Hepatic stellate cell (primary cell): ENCODE measurements around the gene CROT.

Experiments
- DNase-seq: peaks from one replicate; pipeline ENCODE4 v3.0.0; 2011; ENCODE audit warnings: low spot score

CROT gene

DNA sequence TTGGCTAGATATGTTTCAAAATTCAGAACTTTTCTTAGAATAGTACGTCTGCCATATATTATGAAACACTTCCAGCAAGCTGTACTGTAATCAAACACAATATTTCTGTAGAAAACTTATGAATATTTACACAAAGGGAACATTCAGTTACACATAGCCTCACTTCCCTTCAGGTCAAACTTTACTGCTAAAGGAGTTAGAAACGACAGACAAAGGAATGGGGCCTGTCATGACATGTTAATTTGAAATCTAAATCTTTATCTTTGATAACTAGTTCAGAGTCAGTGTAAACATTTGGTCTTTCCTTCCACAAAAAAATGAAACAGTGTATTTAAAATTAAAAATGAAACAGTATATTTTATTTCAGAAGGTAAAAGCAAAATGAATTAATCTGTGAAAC lies 1.0 kb upstream of the CROT start:
- no peak for DNase-seq

DNA sequence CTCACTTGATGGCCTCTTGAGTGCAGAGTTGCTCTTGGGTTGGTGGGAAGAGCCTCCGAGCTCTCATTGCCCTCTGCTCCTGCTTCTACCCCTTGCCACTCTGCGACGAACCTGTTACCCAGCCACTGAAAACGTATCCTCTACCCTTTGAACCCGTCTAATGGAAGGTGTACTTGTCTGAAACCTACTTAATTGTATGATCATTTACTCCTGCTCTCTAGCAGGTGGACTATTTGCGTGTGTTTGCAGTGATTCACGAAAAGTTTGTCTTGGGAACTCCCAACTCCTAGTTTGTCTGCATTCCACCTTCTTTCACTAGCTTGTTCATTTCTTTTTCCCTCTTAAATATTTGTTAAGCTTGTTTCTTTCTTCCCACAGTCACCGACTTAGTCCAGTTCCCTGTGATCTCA lies 503 bp downstream of the CROT start:
- peak; percentile 2 for DNase-seq

DNA sequence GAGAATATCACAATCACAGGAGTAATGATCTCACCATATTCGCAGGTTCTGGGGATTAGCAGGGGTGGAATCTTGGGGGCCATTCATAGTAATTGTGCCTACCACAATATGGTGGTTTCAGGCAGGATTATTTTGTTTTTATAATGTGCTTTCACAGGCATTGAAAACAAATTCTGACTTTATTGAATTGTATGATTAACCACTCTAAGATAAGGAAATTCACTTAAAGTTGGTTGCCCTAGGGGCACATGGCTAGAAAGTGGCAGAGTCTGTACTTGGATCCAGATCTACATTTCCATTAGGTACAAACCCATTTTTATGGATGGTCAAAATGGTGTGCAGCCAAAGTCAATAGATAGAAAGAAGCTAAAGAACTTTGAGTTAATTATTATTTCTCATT lies 1.7 kb downstream of the CROT start:
- no peak for DNase-seq

DNA sequence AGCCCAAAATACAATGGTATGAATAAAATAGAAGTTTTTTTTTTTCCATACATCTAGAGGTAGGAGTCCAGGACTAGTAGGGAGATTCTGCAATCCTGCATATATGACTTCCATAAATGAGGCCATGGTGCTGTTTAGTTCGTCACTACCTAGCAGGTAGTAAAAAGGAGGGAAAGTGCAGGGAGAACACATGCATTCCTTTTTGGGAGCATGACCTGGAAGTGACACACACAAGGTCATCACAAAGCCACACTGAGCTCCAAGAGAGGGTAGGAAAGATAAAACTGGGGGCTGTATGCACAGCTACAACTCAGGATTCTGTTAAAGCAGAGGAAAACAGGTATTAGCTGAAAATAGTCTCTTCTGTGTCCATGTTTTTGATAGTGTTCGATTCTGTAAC lies 2.2 kb downstream of the CROT start:
- no peak for DNase-seq

DNA sequence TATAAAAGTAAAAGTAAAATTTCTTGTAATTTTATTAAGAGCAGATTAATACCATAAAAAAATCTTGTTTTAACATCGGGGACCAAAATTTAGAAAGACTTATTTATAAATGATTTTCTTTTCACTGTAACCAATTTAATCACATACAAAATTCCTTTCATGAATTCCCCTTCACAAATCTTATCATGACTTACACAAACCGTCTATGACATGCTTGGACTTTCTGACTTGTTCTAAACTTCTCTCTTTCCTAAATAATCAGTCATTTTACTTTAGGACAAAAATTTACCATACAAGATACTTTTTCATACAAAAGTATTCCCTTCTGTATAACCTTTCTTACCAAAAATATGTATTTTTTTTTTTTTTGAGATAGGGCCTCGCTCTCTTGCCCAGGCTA lies 9.3 kb downstream of the CROT start:
- DNase-seq, result no peak

DNA sequence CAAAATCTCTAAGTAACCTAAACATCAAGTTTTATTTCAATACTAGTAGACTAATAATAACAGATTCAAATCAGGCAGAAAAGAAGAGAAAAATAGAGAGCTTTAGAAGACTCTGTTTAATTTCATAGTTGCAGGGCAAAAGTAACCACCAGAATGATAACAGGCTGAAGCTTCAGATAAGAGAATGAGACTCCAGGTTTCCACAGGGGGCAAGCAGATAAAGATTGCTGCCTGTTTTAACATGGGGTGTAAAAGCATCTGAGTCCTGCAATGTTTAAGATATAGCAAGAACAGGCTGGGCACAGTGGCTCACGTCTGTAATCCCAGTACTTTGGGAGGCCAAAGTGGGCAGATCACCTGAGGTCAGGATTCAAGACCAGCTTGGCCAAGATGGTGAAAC lies 11.0 kb downstream of the CROT start:
- no peak for DNase-seq

DNA sequence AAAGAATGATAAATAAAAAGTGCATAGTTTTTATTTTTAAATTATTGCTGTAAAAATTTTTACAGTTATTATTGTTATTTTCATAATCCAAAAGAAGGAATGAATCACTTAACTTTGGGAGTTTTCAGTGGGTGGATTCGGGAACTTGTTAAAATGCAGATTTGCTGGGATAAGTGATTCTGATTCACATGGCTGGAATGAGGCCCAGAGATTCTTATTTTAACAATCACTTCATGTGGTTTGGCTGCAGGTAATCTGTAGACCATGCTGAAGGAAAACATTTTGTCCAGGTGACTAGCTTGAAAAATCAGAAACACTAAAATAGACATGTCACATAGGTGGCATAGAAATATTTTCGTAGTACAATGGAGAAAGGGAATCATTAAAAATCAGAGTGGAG lies 13.9 kb downstream of the CROT start:
- DNase-seq, result no peak

DNA sequence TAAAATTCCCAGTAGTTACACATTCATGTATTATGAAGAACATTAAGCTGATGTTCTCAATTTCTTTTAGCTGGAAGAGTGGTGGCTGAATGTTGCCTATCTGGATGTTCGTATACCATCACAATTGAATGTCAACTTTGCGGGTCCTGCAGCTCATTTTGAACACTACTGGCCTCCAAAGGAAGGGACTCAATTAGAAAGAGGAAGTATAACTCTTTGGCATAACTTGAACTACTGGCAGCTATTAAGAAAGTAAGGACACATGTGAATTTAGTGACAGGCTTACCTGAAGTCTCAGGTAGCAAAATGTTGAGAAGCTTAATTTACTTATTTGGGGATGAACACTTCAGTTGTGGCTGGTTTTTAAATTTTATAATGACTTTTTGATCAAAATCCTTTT lies 15.9 kb downstream of the CROT start:
- DNase-seq, result no peak

DNA sequence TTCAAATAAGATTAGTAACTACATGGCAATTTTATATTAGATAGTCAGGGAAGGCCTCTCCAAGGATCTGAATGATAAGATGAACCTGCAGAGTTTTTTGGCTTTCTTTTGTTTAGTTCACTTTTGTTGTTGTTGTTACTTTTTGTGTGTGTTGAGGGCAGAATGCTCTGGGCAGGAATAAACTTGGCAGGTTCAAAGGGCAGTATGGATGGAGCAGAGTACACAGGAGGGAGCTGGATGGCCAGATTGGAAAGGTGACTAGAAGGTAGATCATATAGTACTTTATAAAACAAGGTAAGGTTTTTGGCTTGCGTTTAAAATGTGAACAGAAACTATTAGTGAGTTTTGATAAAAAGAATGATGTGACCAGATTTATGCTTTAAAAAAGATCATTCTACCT lies 17.9 kb downstream of the CROT start:
- no peak for DNase-seq

DNA sequence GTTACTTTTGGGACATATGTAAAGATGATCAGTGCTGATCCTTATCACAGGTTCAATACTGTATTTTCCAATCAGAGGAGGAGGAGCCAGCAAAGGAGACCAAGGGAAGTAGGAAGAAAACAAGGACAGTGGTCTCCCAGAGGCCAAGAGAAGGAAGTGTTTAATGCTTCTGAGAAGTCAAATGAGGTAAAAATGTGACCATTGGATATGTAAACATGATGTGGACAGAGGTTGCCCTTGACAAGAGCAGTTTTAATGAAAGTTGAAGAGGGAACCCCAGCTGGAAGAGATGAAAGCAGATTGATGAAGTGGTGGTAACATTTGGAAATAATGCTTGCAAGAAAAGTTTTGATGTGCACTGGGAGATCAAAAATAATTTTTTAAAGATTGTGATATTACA lies 18.8 kb downstream of the CROT start:
- DNase-seq, result no peak

DNA sequence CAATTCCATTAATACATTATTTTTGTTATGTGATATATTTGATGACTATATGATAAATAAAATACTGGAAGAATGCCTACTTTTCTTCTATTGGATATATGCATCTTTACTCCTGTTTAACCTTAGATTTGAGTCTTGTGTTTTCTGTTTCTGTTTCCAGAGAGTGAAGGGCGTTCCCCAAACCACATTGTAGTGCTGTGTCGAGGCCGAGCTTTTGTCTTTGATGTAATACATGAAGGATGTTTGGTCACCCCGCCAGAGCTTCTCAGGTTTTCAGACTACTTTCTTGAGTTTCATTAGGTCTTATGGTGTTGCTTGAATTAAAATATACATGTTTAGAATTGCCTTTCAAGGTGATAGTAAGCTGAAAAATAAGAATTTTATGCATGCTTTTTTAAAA lies 23.8 kb downstream of the CROT start:
- DNase-seq, result no peak

DNA sequence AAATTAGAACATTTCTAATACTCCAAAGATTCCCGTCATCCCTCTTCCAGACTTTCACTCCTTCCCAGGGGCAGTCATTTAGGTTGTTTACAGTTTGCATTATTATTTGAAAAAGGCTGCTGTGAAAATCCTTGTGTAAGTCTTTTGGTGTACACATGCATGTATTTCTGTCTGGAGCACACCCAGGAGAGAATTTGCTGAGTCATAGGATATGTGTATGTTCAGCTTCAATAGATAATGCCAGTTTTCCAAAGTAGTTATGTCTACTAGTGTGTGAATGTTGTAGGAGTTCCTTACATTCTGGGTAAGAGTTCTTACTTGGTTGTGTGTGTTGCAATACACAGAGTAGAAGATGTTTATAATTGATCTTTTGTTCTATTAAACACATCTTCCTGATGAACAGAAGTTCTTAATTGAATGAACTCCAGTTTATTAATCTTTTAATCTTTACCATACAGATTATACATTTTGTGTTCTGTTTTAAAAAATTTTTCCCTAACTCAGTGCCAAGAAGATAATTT lies 25.3 kb downstream of the CROT start:
- no peak for DNase-seq

DNA sequence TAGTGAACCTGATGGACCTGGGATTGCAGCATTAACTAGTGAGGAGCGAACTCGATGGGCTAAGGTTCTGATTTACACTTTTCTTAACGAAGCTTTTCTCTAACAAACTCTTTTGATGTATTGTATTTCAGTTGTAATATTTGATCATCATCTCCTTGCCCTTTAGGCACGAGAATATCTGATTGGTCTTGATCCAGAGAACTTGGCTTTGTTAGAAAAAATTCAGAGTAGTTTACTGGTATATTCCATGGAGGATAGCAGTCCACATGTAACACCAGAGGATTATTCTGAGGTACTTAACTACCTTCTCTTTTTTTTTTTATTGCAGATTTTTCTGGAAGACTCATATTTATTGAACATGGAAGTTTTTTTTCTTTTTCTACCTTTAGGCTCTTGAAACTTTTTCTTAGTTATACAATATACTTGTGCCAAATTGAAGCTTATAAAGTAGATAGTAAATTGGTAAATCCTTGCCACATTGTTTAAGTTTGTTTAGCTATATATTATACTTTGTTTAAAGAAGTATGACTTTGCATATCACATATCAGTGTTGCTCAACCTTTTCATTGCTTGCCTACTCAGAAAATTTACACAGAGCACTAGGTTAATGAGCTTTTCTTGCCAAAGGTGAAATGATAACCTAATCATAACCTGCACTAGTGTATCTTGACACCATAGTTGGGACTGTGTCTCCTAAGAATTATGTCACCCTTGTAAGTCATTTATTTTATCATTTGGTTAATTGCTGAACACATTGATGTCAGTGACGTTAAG lies 30.4 kb downstream of the CROT start:
- DNase-seq, result no peak

DNA sequence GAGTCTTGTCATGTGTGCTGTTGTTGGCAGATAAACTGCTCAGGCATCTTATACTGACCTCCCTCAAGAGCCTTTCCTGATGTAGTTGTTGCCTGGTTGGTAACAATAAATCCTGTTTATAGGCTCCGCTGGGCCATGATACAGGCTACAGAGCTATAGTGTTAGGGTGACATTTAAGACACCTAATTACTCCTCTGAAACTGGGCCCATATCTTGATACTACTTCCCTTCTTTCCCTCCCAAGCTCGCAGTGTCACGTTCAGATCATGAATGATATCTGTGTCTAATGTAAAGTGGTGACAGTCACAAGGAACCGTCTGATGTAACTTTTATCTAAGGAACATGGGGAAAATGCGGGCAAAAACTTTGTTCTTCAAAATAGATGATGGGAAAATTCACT lies 35.4 kb downstream of the CROT start:
- DNase-seq, result no peak

DNA sequence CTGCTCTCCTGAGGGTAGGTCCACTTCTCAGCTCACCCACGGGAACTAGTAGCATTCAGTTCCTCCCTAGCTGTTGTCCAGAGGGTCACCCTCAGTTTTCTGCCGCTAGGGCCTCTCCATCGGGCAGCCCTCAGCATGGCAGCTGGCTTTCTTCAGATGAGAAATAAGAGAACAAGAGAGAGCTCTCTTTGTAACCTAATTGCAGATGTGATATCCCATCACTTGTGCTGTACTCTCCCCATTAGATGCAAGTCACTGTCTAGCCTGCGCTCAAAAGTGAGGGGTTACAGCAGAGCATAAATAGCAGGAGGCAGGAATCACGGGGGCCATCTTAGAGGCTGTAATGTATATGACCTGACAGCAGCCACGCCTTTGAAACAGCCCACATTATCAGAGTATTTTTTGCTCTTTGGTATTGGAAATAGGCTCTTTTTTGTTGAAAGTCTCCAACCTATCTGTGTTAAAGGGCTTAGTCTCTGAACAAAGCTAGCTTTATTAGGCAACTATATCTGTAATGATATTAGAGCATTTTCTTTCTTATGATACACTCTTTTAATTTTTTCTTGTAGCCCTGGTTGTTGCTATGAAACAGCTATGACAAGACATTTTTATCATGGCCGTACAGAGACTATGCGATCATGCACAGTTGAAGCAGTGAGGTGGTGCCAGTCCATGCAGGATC lies 45.7 kb downstream of the CROT start:
- no peak for DNase-seq

DNA sequence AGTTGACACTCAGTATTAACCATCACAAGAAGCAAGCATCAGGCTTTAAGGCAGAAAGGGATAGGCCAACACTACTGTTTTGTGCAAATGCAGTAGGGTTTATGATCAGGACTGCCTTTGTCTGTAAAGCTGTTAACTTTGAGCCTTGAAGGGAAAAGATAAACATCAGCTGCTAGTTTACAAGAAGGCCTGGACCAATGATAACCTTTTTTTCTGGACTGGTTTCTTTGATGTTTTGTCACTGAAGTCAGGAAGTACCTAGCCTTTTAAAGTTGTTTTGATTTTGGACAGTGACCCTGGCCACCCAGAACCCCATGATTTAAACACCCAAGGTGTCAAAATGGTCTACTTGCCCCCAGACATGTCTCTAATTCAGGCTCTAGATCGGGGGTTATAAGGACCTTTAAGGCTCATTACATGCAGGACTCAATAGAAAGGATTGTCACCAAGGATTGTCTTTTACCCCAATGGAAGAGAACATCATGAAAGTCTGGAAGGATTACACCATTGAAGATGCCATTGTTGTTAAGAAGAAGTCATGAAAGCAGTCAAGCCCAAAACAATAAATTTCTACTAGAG lies 50.1 kb downstream of the CROT start:
- DNase-seq, result no peak

DNA sequence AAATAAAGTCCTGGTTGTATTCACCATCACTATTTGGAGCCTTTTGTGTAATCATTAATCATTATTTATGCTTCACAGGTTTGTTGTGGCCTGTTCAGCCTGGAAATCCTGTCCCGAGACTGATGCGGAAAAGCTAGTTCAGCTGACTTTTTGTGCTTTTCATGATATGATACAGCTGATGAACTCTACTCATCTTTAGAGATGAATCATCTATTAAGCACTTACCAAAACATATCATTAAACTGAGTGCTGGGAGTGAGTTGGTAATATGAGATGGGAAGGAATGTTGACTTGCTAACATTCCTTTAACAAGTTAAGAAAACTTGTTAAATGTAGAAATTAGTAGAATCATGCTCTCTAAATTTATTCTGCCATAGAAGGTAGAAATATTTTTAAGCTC lies 53.0 kb downstream of the CROT start:
- DNase-seq, result peak; percentile 12

DNA sequence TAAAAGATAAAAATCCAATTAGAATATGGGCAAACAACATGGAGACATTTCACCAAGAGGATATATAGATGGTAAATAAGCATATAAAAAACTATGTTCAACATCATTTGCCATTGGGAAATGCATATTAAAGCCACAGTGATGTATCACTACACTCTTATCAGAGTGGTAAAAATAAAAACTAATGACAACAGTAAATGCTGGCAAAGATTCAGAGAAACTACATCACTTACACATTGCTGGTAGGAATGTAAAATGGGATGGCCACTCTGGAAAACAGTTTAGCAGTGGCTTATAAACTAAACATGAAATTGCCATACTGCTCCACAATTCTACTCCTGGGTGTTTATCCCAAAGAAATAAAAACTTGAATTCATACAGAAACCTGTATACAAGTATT lies 59.2 kb downstream of the CROT start:
- DNase-seq, result no peak

DNA sequence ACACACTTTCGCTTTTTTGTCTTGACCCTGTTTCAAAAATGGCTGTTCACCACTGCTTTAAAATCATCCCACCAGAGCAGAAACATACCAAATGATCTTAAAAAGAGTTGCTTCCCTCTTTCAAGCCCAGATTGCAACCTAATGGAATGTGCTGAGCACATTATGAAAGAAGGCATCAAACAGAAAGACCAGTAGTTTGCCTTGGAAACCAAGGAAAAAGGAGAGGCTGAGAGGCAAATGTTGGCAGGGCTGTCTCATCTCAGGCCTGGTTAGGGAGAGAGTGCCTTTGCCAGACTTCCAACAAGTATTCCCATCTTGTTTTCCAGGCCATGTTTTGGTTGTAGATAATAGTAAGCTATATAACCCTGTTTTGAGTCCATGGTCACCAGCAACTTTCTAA lies 65.7 kb downstream of the CROT start:
- DNase-seq, result no peak

DNA sequence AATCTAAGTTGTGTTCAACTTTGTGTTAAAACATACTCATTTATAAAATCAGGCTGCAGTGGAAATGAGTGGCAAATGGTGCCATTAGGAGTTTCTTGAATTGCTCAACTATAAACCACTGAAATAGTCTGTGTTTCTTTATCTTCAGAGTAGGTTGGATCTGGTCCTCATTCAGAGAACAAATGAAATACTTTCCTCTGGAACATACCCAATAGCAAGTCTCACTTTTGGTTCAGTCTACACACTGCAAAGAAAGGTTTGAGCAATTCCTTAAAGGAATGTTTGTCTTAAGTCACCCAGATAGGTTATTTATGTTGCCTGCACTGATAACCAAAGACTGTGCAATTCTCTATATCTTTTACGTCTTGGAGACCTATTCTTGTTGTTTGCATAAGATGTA lies 67.6 kb downstream of the CROT start:
- DNase-seq, result no peak

DNA sequence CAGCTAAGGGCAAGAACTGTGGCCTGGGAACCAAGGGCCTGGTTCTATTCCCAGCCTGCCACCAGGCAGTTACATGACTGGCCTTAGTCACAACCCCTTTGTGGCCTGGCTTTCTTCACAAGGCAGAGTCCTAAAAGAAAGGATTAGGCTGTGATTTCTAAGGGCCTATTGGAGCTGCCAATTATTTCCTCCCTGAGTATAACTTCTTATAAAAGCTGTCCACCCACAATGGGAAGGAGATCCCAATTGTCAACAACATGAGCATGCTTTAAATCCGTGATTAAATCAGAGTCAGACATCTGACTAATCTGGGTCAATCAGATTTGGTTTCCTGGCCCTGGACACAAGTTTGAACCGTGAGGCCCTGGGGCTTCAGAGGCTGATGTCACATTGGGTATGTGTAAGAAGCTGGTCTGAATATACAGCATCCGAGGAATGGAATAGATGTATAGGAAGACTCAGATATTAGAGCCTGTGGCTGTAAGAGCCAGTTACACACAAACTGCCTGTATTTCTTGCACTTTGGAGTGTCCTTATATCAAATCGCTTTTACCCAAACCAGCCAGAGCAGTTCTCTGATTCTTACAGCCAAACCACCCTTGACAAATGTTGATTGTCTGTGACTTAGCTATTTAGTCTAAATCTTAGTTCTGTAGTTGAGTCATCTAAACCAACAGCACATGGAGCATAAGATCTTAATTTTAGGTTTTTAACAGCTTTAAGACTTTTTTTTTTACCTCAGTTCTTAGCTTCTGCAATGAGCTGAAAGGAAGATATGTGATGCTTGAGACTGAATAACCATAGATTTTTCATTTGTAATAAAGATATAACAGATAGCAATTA lies 68.7 kb downstream of the CROT start:
- DNase-seq, result no peak

DNA sequence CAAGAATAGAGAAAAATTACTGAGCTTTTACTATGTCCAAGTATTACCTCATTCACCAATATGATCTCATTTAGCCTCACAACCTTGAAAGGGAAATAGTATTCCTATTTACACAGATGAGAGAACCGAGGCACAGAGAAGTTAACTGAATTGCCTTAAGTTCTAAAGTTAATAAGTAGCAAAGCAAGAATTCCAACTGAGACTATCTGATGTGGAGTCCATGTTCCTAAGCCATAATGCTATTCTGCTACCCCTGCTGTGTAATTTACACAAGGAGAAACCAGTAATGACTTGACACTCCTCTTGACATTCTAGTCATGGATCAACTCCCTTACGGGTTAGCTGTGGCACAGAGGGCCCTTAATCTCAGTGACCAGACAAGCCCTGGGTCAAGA lies 69.3 kb downstream of the CROT start:
- DNase-seq, result no peak
